GM18517 (cell line): ENCODE measurements around the gene NMRAL1.

Source experiments
- ATAC-seq: cut with Tn5 transposase; IDR thresholded peaks from one replicate; pipeline ENCODE4 v1.9.1; 2021; ENCODE audit warnings: mild to moderate bottlenecking, moderate library complexity; ENCODE audit not compliant: unreplicated experiment

NMRAL1 gene

DNA sequence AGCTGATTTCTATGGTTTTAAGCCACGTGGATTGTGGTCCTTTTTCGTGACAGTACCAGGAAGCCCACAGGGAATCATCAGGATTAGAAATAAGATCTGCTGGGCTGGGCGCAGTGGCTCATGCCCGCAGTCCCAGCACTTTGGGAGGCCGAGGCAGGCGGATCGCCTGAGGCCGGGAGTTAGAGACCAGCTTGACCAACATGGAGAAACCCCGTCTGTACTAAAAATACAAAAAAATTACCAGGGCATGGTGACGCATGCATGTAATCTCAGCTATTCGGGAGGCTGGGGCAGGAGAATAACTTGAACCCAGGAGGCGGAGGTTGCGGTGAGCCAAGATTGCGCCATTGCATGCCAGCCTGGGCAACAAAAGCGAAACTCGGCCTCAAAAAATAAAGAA is 6.5 kb downstream of the NMRAL1 start:
- no peak for ATAC-seq

DNA sequence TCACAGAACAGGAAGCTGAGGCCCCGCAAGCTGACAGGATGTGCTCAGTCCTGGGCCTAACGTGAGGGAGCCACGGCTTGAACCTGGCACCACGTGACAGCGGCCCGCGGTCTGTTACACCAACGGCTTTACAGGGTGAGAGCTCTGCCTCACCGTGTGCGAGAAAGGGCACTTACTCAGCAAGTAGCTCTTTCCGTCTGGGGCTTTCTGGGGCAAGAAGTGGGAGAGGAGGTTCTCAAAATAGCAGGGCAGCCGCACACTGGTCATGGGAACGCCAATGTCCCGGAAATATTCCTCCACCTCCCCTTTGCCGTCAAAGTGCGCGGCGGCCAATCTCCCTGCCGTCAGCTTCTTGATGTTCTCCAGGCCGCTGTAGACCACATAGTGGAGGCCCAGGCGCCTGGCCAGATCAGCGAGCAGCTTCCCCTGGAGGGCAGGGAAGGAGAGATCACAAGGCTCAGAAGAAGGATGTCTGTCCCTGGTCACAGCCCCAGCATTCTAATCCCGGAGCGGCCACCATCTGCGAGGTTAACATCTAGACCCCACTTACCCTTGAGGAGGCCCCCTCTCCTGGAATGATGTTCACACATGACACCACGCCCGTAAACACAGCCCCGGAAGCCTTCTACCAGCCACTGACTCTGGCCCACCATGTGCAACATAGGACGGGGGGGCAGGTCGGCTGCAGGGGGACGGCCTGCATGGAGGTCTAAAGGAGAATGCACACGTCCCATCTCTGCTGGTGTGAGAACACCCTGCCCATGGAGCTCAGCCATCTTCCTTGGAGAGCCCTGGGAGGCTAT is 8.2 kb downstream of the NMRAL1 start:
- no peak for ATAC-seq

DNA sequence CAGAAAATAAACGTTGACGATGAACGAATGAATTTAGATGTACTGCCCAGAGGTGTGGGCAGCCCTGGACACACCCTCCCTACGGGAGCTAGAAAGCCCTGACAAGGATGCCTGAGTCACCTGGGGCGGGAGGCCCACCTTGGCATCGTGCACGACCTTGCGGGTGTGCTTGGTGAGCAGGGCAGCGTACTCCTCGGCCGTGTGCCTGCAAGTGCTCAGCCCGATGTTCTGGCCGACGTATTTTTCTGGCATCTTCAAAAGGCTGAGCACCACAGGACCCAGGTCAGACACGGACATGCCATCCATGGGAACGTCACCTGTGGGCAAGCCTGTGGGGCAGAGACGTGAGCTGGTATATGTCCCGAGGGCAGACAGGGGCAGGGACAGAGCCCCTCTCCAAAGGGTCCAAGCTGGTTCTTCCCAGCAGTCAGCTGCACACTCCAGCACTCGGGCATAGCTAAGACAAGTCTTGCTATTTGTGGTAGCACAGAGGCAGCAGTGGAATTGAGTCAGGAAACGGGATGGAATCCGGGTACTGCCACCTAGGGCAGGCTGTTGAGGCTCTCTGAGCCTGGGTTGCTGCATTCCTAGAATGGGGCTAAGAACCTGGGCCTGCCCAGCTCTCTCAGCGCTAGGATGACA is 10.8 kb downstream of the NMRAL1 start:
- no peak for ATAC-seq

DNA sequence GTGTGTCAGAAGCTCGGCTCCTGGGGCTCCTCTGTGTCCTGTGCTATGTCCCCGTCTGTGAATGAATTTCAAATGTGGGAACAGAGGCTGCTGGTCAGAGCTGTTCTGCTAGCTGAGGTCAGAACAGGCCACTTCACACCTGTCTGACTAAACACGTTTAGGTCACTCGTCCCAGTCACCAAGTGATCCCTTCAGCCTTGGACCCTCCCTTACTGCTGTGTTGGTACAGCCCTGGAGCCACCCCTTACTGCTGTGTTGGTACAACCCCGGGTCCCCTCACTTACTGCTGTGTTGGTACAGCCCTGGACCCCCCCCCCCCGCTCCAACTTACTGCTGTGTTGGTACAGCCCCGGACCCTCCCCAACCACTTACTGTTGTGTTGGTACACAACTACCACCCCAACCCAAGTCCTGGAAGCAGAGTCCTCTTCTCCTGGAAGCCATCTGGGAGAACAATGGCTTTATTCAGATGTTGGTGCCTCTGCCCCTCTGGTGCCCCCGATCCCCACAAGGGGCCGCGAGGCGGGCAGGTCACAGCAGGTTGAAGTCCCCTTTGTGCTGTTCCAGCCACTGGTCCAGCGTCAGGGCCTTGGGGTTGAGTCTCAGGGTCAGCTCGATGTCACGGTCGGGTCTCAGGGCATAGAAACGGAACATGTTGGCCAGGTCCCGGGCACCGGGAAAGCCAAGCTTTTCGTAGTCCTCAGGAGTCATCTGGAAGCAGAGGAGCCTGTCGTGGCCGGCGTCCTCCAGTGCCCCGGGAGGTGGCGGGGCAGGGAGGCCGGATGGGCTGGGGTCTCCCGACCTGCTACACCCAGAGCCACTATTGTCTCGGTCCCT is 13.0 kb downstream of the NMRAL1 start:
- no peak for ATAC-seq

DNA sequence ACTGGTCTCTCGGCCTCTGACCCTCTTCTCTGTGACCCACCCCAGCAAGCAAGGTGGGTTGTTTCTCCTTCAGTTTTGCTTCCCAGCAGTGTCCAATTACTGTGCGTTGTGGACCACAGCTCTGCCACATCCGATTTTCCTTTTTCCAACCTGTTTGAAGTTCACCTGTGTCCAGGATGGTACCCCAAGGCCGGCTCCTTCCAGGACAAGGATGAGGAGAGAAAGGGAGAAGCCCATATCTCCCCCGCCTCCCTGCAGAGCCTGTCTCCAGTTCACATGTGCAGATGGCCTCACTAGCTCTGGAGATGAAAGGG is 13.5 kb downstream of the NMRAL1 start:
- no peak for ATAC-seq

DNA sequence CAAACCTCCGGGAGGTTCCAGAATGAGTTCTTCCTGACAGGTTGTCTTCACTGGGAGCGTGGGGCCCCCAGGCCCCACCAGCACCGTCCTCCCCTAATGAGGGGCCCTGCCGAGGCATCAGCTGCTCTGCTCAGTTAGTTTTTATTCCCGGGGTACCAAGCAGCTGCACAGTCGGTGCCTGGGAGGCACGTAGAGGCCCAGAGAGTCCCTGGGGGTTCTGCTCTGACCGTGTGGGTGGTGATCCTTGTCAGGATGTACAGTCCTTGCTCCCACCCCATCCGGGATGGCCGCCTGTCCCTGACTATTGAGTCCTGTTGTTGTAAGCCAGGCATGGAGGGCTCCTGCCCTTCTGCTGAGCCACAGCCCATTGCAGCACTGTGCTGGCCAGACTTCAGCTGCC is 18.5 kb downstream of the NMRAL1 start:
- ATAC-seq = no peak

DNA sequence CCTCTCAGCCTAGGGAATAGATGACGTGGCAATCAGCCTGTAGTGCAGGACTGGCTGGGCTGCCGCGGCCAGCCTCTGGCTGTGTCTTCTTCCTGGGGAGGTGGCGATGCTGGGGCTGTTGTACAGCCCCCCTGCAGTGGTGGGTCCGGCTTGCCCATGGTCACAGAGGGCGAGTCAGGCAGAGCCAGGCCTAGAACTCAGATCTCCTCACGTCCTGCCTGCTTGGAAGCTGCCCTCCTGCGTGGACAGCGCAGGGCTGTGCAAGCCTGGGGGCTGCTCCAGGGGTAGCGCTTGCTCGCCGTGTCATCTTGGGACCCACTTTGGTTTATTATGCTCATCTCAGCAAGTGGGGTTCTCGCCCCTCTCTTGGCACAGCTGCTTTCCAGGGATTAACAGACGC is 19.3 kb downstream of the NMRAL1 start:
- ATAC-seq = no peak

DNA sequence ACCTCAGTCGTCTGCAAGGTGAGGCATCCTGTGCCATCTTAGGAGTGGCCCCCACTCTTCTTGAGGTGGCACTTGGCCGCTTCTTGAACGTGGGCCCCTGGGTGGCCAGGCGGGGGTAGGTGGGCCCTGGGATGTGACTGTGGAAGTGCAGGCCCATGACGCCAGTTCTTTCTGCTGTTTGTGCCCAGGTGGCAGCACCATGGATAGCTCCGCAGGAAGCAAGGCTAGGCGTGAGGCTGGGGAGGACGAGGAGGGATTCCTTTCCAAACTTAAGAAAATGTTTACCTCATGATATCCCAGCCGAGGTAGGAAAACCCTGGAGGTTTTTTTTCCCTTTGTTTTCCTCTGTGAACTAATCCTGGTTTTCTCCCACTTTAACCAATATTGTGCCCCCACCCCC is 19.8 kb downstream of the NMRAL1 start:
- ATAC-seq = no peak

DNA sequence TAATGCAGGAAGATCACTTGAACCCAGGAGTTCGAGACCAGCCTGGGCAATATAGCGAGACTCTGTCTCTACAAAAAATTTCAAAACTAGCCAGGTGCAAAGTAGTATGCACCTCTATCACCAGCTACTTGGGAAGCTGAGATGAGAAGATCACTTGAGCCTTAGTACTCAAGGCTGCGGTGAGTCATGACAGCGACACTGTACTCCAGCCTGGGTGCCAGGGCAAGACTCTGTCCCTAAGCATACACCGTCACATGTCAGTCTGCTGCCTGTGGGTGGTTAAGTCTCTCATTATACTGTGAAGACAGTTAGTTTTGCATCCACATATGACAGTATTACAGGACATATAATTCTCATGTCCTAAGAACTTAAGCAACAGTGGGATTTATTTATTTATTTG is 21.8 kb downstream of the NMRAL1 start:
- no peak for ATAC-seq

DNA sequence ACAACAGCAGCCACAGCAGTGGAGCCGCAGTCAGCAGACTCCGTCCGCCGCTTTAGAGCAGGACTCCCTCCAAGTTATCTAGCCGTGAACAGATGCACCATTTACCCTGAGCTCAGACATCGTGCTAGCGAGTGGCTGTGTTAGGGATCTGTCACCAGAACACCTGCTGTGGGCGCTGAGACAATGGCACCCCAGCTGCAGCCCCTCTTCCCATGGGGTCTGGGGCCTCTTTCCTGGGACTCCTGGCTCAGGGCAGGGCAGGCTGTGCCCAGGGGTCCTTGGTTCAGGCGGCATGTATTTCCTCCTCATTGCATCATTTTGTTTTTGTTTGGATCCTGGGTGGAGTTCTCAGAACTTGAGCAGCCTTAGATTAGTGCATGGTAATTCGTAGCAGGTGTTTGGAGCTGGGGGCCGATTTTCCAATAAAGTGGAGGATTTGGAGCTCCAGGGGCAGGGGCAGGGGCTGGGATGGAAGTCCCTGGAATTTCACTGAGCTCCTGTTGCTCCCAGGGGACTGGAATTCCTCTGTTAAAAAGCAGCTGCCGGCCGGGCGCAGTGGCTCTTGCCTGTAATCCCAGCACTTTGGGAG is 23.4 kb downstream of the NMRAL1 start:
- ATAC-seq = no peak

DNA sequence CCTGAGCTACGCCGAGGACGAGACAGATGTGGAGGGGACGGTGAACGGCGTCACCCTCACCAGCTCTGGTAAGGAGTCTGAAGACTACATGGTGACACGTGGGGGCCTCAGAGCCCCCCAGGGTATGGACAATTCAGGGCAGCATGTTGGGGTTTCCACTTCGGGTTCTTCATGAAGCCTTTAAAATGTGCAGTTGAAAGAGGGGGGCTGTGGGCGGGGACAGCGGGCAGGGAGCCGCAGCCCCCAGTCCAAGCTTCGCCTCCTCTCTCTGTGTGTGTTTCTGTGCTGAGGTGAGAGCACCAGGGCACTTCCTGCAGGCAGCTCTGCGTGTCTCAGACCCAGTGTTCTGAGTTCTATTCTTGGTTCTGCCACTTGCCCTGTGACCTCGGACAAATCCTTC is 24.0 kb downstream of the NMRAL1 start:
- ATAC-seq = no peak

DNA sequence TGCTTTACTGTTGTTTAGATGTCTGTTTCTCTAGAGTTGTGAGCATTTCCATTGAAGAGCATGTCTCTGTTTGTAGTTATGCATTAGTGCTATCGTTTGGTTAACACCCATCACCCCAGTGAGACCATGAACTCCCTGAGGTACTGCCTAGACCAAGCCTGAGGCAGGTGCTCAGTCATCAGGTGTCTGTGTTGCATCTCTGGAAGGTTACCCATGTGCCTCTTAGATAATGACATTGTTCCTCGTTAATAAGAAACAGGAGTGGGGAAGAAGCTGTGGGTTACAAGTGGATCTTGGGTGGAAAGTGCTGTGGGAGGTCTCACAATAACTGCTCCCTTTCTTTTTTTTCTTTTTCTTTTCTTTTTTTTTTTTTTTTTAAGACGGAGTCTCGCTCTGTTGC is 30.4 kb downstream of the NMRAL1 start:
- no peak for ATAC-seq

DNA sequence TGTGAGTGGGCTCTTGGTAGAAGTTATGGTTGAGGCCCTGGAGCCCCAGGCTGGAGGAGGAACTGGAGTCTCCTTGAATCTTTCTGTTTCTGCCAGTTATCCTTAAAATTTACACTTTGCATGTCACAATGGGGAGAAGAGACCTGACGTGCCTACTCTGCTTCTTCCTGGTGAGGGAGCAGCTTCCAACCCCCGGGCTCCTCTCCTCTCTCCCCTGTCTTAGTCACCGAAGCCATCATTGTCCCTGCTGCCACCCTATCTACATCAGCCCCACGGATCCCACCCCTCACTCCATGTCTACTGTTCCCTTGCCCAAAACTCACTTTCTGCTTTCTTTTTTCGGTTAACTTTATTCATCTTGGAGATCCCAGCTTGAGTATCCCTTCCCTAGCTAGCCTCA is 31.2 kb downstream of the NMRAL1 start:
- ATAC-seq = no peak

DNA sequence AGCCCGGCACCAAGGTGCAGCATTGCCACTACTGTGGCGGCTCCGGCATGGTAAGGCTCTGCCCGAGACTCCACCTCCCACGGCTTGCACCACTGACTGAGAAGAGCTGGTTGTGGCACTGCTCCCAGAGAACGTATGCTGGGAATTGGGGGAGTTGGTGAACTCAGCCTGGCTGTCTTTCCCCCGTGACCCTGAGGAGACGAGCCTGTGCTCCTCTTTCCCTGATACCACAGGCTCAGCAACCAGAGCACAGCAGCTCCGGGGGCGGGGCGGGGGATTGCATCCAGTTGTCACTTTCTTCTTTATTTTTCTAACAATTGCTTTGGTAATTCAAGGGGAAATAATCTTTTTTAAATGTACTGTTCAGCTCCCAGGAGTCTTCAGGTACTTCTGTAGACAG is 32.1 kb downstream of the NMRAL1 start:
- ATAC-seq = no peak

DNA sequence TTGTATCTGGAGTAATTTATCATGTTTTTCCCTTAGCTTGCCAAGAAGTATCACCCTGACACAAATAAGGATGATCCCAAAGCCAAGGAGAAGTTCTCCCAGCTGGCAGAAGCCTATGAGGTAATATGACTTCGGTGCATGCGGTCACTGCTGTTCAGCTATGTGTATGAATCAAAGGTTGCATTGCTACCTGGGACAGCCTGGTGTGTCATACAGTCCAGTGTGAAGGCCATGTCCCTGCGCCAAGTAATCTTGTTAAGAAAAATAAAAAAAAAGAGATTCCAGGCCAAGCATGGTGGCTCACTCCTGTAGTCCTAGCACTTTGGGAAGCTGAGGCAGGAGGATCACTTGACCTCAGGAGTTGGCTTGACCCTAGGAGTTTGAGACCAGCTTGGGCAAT is 37.1 kb downstream of the NMRAL1 start:
- ATAC-seq = no peak

DNA sequence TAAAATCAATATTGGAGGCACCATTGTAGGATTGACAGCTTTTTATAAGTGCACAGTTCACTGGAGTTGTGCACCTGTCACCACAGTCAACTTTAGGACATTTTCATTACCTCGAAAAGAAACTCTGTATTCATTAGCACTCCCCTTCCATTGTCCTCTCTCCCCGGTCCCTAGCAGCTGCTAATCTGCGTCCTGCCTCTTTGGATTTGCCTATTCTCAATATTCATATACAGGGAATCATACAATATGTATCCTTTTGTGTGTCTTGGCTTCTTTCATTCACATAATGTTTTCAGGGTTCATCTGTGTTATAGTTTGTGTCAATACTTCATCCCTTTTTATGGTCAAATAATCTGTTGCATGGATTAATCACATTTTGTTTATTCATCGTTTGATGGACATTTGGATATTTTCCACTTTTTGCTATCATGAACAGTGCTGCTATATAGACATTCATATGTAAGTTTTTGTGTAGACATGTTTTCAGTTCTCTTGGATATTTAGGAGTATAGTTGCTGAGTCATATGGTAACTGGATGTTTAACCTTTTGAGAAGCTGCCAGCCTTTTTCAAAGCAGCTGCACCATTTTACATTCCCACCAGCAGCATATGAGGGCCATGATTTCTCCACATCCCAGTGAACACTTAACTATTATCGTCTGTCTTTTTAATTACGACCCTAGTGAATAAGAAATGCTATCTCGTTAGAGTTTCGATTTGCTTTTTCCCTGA is 38.9 kb downstream of the NMRAL1 start:
- no peak for ATAC-seq

DNA sequence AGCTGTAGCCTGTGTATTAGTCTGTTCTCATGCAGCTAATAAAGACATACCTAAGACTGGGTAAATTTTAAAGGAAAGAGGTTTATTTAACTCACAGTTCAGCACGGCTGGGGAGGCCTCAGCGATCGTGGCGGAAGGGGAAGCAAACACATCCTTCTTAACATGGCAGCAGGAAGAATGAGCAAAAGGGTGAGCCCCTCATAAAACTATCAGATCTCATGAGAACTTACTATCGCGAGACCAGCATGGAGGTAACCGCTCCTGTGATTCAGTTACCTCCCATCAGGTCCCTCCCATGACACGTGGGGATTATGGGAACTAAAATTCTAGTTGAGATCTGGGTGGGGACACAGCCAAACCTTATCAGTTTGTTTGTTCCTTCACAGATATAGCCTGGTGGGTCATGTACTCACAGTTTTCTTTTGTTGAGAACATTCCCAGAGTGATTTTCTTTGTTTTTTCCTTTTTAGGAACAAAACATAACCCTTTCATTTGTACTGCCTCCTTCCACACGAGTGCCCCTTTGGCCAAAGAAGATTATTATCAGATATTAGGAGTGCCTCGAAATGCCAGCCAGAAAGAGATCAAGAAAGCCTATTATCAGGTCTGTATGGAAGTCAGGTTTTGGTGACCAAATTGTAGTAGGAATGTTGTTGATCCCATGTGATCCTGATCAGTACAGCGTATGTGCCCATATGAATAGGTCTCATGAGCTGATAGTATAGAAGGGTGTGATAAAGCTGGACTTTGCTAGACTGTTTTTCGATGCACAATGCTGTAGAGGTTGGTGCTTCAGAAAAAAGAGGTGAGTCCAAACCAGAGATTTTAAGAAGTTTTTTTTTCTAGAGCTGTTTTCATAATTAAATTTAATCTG is 40.3 kb downstream of the NMRAL1 start:
- ATAC-seq = no peak

DNA sequence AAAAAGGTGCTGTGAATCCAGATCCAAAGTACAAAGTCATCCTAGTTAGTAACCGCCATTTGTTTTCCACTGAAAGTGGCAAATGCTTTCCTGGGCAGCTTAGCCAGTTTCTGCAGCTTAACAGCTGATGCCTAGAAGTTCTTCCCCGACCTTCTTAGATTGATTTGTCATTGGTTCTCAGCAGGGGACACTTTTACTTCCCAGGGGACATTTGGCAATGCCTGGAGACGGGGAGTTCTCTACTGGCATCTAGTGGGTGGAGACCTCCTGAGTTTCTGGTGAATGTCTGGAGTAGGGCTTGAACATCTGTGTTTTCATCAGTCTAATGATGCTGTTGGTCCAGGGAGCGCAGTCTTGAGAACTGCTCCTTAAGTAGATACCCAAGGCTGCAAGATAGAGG is 41.2 kb downstream of the NMRAL1 start:
- ATAC-seq = no peak

DNA sequence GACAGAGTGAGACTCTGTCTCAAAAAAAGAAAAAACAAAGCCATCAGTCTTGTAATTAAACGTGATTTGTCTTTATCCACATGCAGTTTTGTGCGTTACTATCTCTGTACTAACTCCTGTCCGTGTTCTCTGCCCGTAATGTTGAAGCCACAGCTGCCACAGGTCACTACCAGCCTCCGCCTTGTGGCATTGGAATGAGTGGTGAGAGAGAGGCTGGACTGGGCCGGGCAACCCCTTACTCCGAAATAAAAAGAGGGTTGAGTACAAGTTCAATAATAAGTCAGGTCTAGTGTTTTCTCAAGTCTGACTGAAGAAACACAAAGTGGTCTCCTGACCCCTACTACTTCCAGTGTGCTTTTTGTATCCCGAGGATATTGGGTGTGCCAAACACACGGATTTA is 43.4 kb downstream of the NMRAL1 start:
- ATAC-seq = no peak

DNA sequence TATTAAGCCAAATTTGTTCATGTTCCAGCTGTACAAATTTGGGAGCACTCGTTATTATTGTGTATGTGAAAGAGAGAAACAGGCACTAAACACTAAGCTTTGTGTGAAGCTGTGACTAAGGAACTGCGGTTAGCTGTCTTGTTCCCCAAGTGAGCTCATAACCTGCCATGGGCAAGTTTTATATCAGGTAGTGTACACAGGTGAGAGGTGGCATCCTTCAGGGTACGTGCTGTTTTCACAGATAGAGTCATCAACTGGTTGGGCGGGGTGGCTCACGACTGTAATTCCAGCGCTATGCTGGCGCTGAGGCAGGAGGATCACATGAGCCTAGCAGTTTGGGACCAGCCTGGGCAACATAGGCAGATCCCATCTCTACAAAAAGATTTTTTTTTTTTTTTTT is 45.9 kb downstream of the NMRAL1 start:
- ATAC-seq = no peak
